SK-N-SH (cell line): ENCODE data around the gene AKT3. TPM values are rescaled to one million over a fixed set of nuclear protein-coding genes. Genes with fewer than 3 reads are reported as not detected.

Source experiments
- CTCF ChIA-PET: fragments of 300-600, 350-600 bp; formaldehyde crosslinking; extraction: SDS; loops from one replicate; lab custom pipeline; 2021; lab: Yijun Ruan, JAX
- POLR2A ChIA-PET: fragments of 350-600 bp; sonication (Branson Sonifier 250); formaldehyde crosslinking; extraction: SDS; loops from one replicate; lab custom pipeline; 2020; ENCODE audit warnings: antibody characterized with exemption, inconsistent platforms; lab: Yijun Ruan, JAX
- DNase-seq: peaks from one replicate; pipeline ENCODE4 v3.0.0; 2012
- H2AFZ ChIP-seq: fragments of 200-600 bp; sonication (generic); 2 replicates; pipeline ENCODE4 v1.8.1; 2016; ENCODE audit warnings: antibody characterized with exemption, mild to moderate bottlenecking, low read depth
- H3F3A ChIP-seq: fragments of 200-600 bp; sonication (generic); replicated peaks from 2 replicates; pipeline ENCODE3; 2016; ENCODE audit warnings: antibody characterized with exemption, mild to moderate bottlenecking; ENCODE audit not compliant: insufficient read depth
- H3K27ac ChIP-seq, 2 experiments: fragments of 200-500 bp in 1 of 2; fragments of 200-600 bp in 1 of 2; sonication (Bioruptor generic) in 1 of 2; sonication (generic), shearing (Covaris generic) in 1 of 2; 2 replicates each; pipeline versions ENCODE4 v1.5.1 to v1.6.1; 2014 to 2016; ENCODE audit warnings: low read depth in 2 of 2, inconsistent platforms in 1 of 2, low read length in 1 of 2, mild to moderate bottlenecking in 1 of 2, mixed read lengths in 1 of 2
- H3K27me3 ChIP-seq: fragments of 200-600 bp; sonication (generic), shearing (Covaris generic); 2 replicates; pipeline ENCODE4 v1.6.1; 2016; ENCODE audit warnings: mixed run types; ENCODE audit not compliant: insufficient read depth
- H3K36me3 ChIP-seq, 2 experiments: fragments of 200-500 bp in 1 of 2; fragments of 200-600 bp in 1 of 2; sonication (Bioruptor generic) in 1 of 2; sonication (generic) in 1 of 2; replicated peaks in 1 of 2; 2 replicates each; pipeline versions ENCODE3 to v1.5.1; 2014 to 2016; ENCODE audit warnings: low read length in 1 of 2, mild to moderate bottlenecking in 1 of 2; ENCODE audit not compliant: insufficient read depth in 2 of 2, control insufficient read depth in 1 of 2
- H3K4me1 ChIP-seq, 2 experiments: fragments of 200-500 bp in 1 of 2; fragments of 200-600 bp in 1 of 2; sonication (Bioruptor generic) in 1 of 2; sonication (generic), shearing (Covaris generic) in 1 of 2; 2 replicates each; pipeline versions ENCODE4 v1.5.1 to v1.6.1; 2014 to 2016; ENCODE audit warnings: low read depth in 1 of 2, low read length in 1 of 2, mixed run types in 1 of 2; ENCODE audit not compliant: insufficient read depth in 2 of 2, control insufficient read depth in 1 of 2
- H3K4me2 ChIP-seq: fragments of 200-600 bp; sonication (generic), shearing (Covaris generic); 2 replicates; pipeline ENCODE4 v1.6.1; 2017; ENCODE audit warnings: mixed run types
- H3K4me3 ChIP-seq, 2 experiments: fragments of 200-500 bp in 1 of 2; fragments of 200-600 bp in 1 of 2; sonication (Bioruptor generic) in 1 of 2; sonication (generic), shearing (Covaris generic) in 1 of 2; 2 replicates each; pipeline versions ENCODE4 v1.5.1 to v1.8.1; 2014 to 2016; ENCODE audit warnings: low read depth in 2 of 2, inconsistent platforms in 1 of 2, low read length in 1 of 2, mild to moderate bottlenecking in 1 of 2, mixed read lengths in 1 of 2, moderate library complexity in 1 of 2
- H3K79me2 ChIP-seq: fragments of 200-600 bp; sonication (generic); 2 replicates; pipeline ENCODE4 v1.8.1; 2017; ENCODE audit warnings: mild to moderate bottlenecking; ENCODE audit not compliant: insufficient read depth
- H3K9ac ChIP-seq: fragments of 200-600 bp; sonication (generic); 2 replicates; pipeline ENCODE4 v1.6.1; 2017; ENCODE audit warnings: mixed run types
- H3K9me2 ChIP-seq: fragments of 200-600 bp; sonication (generic); 2 replicates; pipeline ENCODE4 v1.6.1; 2017; ENCODE audit warnings: mixed run types
- H3K9me3 ChIP-seq: fragments of 200-600 bp; sonication (generic); 2 replicates; pipeline ENCODE4 v1.6.1; 2017; ENCODE audit warnings: mixed run types, mild to moderate bottlenecking, moderate library complexity
- H4K20me1 ChIP-seq: fragments of 200-600 bp; sonication (generic); 2 replicates; pipeline ENCODE4 v1.6.1; 2017; ENCODE audit warnings: mild to moderate bottlenecking, mixed run types; ENCODE audit not compliant: insufficient read depth
- CHD2 ChIP-seq: fragments of 150-350 bp; IDR thresholded peaks from 2 replicates; pipeline ENCODE4 v1.6.1; 2018; ENCODE audit warnings: low read length; ENCODE audit not compliant: partially characterized antibody
- CTCF ChIP-seq: fragments of 200-600 bp; sonication (generic); IDR thresholded peaks from 2 replicates; pipeline ENCODE4 v1.6.1; 2017; ENCODE audit warnings: antibody characterized with exemption, mild to moderate bottlenecking, moderate library complexity
- ELF1 ChIP-seq: IDR thresholded peaks from 2 replicates; pipeline ENCODE4 v1.4.0; 2012
- EP300 ChIP-seq, 2 experiments: IDR thresholded peaks; 2 replicates each; pipeline versions ENCODE4 v1.4.0 to v1.6.1; 2012; ENCODE audit warnings: borderline replicate concordance in 1 of 2, low read depth in 1 of 2, low read length in 1 of 2
- FOSL2 ChIP-seq: IDR thresholded peaks from 2 replicates; pipeline ENCODE4 v1.4.0; 2012; ENCODE audit warnings: low read depth, mild to moderate bottlenecking, moderate library complexity, borderline replicate concordance
- FOXJ3 ChIP-seq: sonication (generic); formaldehyde crosslinking; IDR thresholded peaks from 2 replicates; pipeline ENCODE4 v1.5.1; 2020; ENCODE audit warnings: mild to moderate bottlenecking, missing genetic modification reagents
- PBX3 ChIP-seq: IDR thresholded peaks from 2 replicates; pipeline ENCODE4; 2012
- RAD21 ChIP-seq: IDR thresholded peaks from 2 replicates; pipeline ENCODE4 v1.6.1; 2012; ENCODE audit warnings: mild to moderate bottlenecking, low read length
- SMC3 ChIP-seq: IDR thresholded peaks from 2 replicates; pipeline ENCODE4 v1.6.1; 2012; ENCODE audit warnings: low read depth, low read length, improper control_type of control experiment
- TAF1 ChIP-seq: IDR thresholded peaks from 2 replicates; pipeline ENCODE4 v1.6.1; 2012; ENCODE audit warnings: low read depth, mild to moderate bottlenecking, low read length, moderate library complexity, borderline replicate concordance
- ZBTB33 ChIP-seq: IDR thresholded peaks from 2 replicates; pipeline ENCODE4 v1.4.0; 2012; ENCODE audit warnings: low read depth, borderline replicate concordance
- WGBS: methylation state at CpG from one replicate; pipeline ENCODE4 v1.1.6; 2017; ENCODE audit warnings: low lambda C conversion rate; 5-methylcytosine and 5-hydroxymethylcytosine counted together
- polyA plus RNA-seq, 3 experiments: library from polyadenylated mRNA; depleted of rRNA; stranded (reverse); fragments of >200 nt; gene quantifications; 2 replicates each; pipeline ENCODE4 v1.2.3, GENCODE V29; 2012

AKT3 gene
- polyA plus RNA-seq, 1 of the 3 experiments (the other 2 are of a cell fraction) = 12.7 TPM

- no peak for TF ChIP-seq CTCF
- TF ChIP-seq FOSL2 = no peak
- no peak for TF ChIP-seq TAF1
Observed at GRCh38 chr1:243751506-243751905, 98.5 kb downstream of the AKT3 start (continued).

GRCh38 chr1:243748706-243749283 lies 101.2 kb downstream of the AKT3 start:
- ChIA-PET POLR2A (no interaction called here), CTCF (interaction anchor here (0.5 to 3.0 kb wide), 24 partner anchors 10 to 523 kb away, joined by 3 to 18 read pairs (median 4); no protein-coding TSS in a partner anchor)
- H3K4me1 ChIP-seq = peaks cover 0 to 9% of the 10 kb centered on the region in 2 experiments; a peak in 2 of 4 replicates
- no peaks in the 10 kb centered on the region for H3K9me2 ChIP-seq
- no peak overlapping the region; a peak in 1 of 4 replicates for H3K27ac ChIP-seq
- peaks cover 73% of the 10 kb centered on the region for H3K79me2 ChIP-seq
- no peaks in the 10 kb centered on the region for H4K20me1 ChIP-seq
- H3K4me3 ChIP-seq = no peak overlapping the region
- 0 out of 2 replicates have a peak, but pooled peaks cover 3% of the 10 kb centered on the region for H3K9me3 ChIP-seq
- 22% methylated on average over 3 of the region's 3 CpGs for WGBS
- H3F3A ChIP-seq = peaks cover 10% of the 10 kb centered on the region
- H3K27me3 ChIP-seq = no peaks in the 10 kb centered on the region
- H3K9ac ChIP-seq = no peak overlapping the region
- H2AFZ ChIP-seq = no peak overlapping the region
- TF ChIP-seq TAF1 = no peak
- no peak for TF ChIP-seq EP300 (IDR thresholded peaks at IDR 0.05; ENCODE audit: borderline replicate concordance in 1 of 2, low read depth in 1 of 2, low read length in 1 of 2)
- no peak for TF ChIP-seq CHD2
- TF ChIP-seq CTCF = peak; percentile 82
- no peak for TF ChIP-seq ZBTB33
- TF ChIP-seq FOXJ3 (CRISPR knock-in tag) = no peak
- peak; percentile 85 for TF ChIP-seq SMC3
- no peak for TF ChIP-seq PBX3
- TF ChIP-seq RAD21 = peak; percentile 90
- TF ChIP-seq ELF1 = no peak
- peaks cover 0 to 8% of the 10 kb centered on the region in 2 experiments for H3K36me3 ChIP-seq
- H3K4me2 ChIP-seq = no peak overlapping the region
- DNase-seq = peak; percentile 77
